T47D (cell line): ENCODE results near the gene SOX15.

Experiments used
- DNase-seq, 2 experiments: peaks; one replicate each; pipeline versions ENCODE4 v3.0.0 to v3.0.0-alpha.2; 2011 to 2012; ENCODE audit warnings: low read depth in 1 of 2, low spot score in 1 of 2
- JUND ChIP-seq: IDR thresholded peaks from 2 replicates; pipeline ENCODE4 v1.6.1; 2012; ENCODE audit warnings: low read depth
- in situ Hi-C: cut with HindIII; loops from 2 replicates; pipeline ENCODE4 v1.10.0; 2016; ENCODE audit warnings: low sequenced_read_pairs, low pct_unique_long_range_greater_than_20kb

The SOX15 gene

GRCh38 chr17:7557147-7557764, 32.6 kb downstream of the SOX15 start:
- DNase-seq, result no peak
- in situ Hi-C loops, result no loop called here
- TF ChIP-seq JUND, result no peak

GRCh38 chr17:7556627-7557026, 33.3 kb downstream of the SOX15 start:
- no peak for TF ChIP-seq JUND
- in situ Hi-C loops, result no loop called here
- no peak for DNase-seq

- in situ Hi-C loops, result no loop called here
- TF ChIP-seq JUND, result no peak
- DNase-seq, result no peak
Observed at GRCh38 chr17:7555320-7555948, 34.5 kb downstream of the SOX15 start.

- no peak for DNase-seq
- in situ Hi-C loops, result no loop called here
- no peak for TF ChIP-seq JUND
Observed at GRCh38 chr17:7553356-7553755, 36.5 kb downstream of the SOX15 start.

- DNase-seq, result no peak
- in situ Hi-C loops, result no loop called here
Observed at GRCh38 chr17:7552621-7553051, 37.3 kb downstream of the SOX15 start.

GRCh38 chr17:7551396-7551795, 38.5 kb downstream of the SOX15 start:
- no peak for TF ChIP-seq JUND
- in situ Hi-C loops, result no loop called here
- DNase-seq, result no peak

More at GRCh38 chr17:7552621-7553051, 37.3 kb downstream of the SOX15 start:
- no peak for TF ChIP-seq JUND

GRCh38 chr17:7550344-7550743, 39.5 kb downstream of the SOX15 start:
- DNase-seq, result no peak
- in situ Hi-C loops, result no loop called here

GRCh38 chr17:7549401-7550055, 40.4 kb downstream of the SOX15 start:
- DNase-seq, result no peak
- no peak for TF ChIP-seq JUND
- in situ Hi-C loops, result no loop called here

More at GRCh38 chr17:7550344-7550743, 39.5 kb downstream of the SOX15 start:
- no peak for TF ChIP-seq JUND

- DNase-seq, result no peak
- in situ Hi-C loops, result no loop called here
- no peak for TF ChIP-seq JUND
Observed at GRCh38 chr17:7548585-7549400, 41.1 kb downstream of the SOX15 start, which contains the start of gene TNFSF12. TNFSF12 (plus strand) TSS chr17:7549058; CDS start chr17:7549154, 96 bp downstream.

GRCh38 chr17:7544911-7545310, 45.0 kb downstream of the SOX15 start:
- in situ Hi-C loops, result no loop called here
- DNase-seq, result no peak
- no peak for TF ChIP-seq JUND

- in situ Hi-C loops, result no loop called here
- no peak for DNase-seq
- no peak for TF ChIP-seq JUND
Observed at GRCh38 chr17:7541074-7541621, 48.7 kb downstream of the SOX15 start.

GRCh38 chr17:7538891-7539545, 50.9 kb downstream of the SOX15 start:
- in situ Hi-C loops, result no loop called here
- TF ChIP-seq JUND, result no peak
- DNase-seq, result no peak
